Ascending aorta (tissue), 2 donors: ENCODE results near the gene RINL. TPM values are rescaled to one million over a fixed set of nuclear protein-coding genes. Genes with fewer than 3 reads are reported as not detected.
"Not testable (repeated sequence)": the region's sequence is repeated elsewhere in the genome, so short reads cannot be mapped to it uniquely, and the experiment has no call there.

Source experiments
- DNase-seq, 2 donors: peaks; one replicate each; pipeline ENCODE4 v3.0.0-alpha.2; 2019; ENCODE audit warnings: low spot score in 2 of 2
- H3K27ac ChIP-seq, 2 donors: fragments of 200-600 bp; sonication (generic); one replicate each; pipeline ENCODE4 v1.5.1; 2016 to 2017; ENCODE audit warnings: mild to moderate bottlenecking in 1 of 2
- H3K27me3 ChIP-seq: fragments of 200-600 bp; sonication (generic); one replicate; pipeline ENCODE4 v1.5.1; 2017
- H3K36me3 ChIP-seq, 2 donors: fragments of 200-600 bp; sonication (generic); one replicate each; pipeline ENCODE4 v1.5.1; 2016
- H3K4me1 ChIP-seq, 2 donors: fragments of 200-600 bp; sonication (generic); one replicate each; pipeline ENCODE4 v1.5.1; 2016 to 2017; ENCODE audit warnings: mild to moderate bottlenecking in 1 of 2
- H3K4me3 ChIP-seq, 2 donors: fragments of 200-600 bp; sonication (generic); one replicate each; pipeline ENCODE4 v1.5.1; 2016 to 2017; ENCODE audit warnings: mild to moderate bottlenecking in 1 of 2
- H3K9me3 ChIP-seq, 2 donors: fragments of 200-600 bp; sonication (generic); one replicate each; pipeline ENCODE4 v1.5.1; 2016
- CTCF ChIP-seq, 3 experiments: fragments of 200-600 bp in 2 of 3; fragments of 450-650 bp in 1 of 3; sonication (generic) in 2 of 3; IDR thresholded peaks; one replicate each; pipeline ENCODE4 v1.5.1; 2016 to 2019; ENCODE audit warnings: antibody characterized with exemption in 3 of 3, mild to moderate bottlenecking in 1 of 3, moderate library complexity in 1 of 3
- intact Hi-C: fragments of 100-400 bp; cut with DNase I; formaldehyde crosslinking; loops from one replicate; pipeline ENCODE4 v1.15.1; 2023
- total RNA-seq: library from RNA; depleted of rRNA; stranded (reverse); fragments of >200 nt; gene quantifications from one replicate; pipeline ENCODE4 v1.1.0, GENCODE V29; 2016

RINL gene
- total RNA-seq, 1 donor from 2014 or later = 7.0 TPM

- Histone ChIP-seq H3K4me1 (peaks cover 3 to 4% of the 10 kb centered on the region in 2 donors), H3K4me3 (no peak overlapping the region), H3K27me3 (no peaks in the 10 kb centered on the region), H3K27ac (no peak overlapping the region), H3K36me3 (peaks cover 29 to 40% of the 10 kb centered on the region in 2 donors), H3K9me3 (no peaks in the 10 kb centered on the region)
- intact Hi-C loops = loop anchor here (10.0 kb wide), 1 partner anchor 349 kb away; no protein-coding TSS in a partner anchor
- DNase-seq = no peak
- TF ChIP-seq CTCF (IDR thresholded peaks at IDR 0.05) = no peak
Measured at GRCh38 chr19:38893341-38893771, 15.3 kb upstream of the RINL start.

- H3K9me3 ChIP-seq = no peaks in the 10 kb centered on the region
- intact Hi-C loops = loop anchor here (10.0 kb wide), 1 partner anchor 348 kb away; no protein-coding TSS in a partner anchor
- no peaks in the 10 kb centered on the region for H3K27me3 ChIP-seq
- no peak for TF ChIP-seq CTCF (IDR thresholded peaks at IDR 0.05)
- no peak for DNase-seq
- no peak overlapping the region for H3K27ac ChIP-seq
- no peaks in the 10 kb centered on the region for H3K4me1 ChIP-seq
- H3K36me3 ChIP-seq = peaks cover 34 to 45% of the 10 kb centered on the region in 2 donors
- H3K4me3 ChIP-seq = no peak overlapping the region
Measured at GRCh38 chr19:38892841-38893240, 14.8 kb upstream of the RINL start.

- intact Hi-C loops = loop anchor here (10.0 kb wide), 1 partner anchor 347 kb away; no protein-coding TSS in a partner anchor
- Histone ChIP-seq H3K4me1 (no peaks in the 10 kb centered on the region), H3K4me3 (no peak overlapping the region), H3K27ac (no peak overlapping the region), H3K27me3 (no peaks in the 10 kb centered on the region), H3K36me3 (peaks cover 36 to 45% of the 10 kb centered on the region in 2 donors), H3K9me3 (no peaks in the 10 kb centered on the region)
- DNase-seq = no peak
- no peak for TF ChIP-seq CTCF (IDR thresholded peaks at IDR 0.05)
Measured at GRCh38 chr19:38891771-38892170, 13.7 kb upstream of the RINL start.

- peaks cover 36 to 51% of the 10 kb centered on the region in 2 donors for H3K36me3 ChIP-seq
- no peak overlapping the region for H3K4me3 ChIP-seq
- no peaks in the 10 kb centered on the region for H3K9me3 ChIP-seq
- H3K27me3 ChIP-seq = no peaks in the 10 kb centered on the region
- DNase-seq = no peak
- no peak overlapping the region for H3K27ac ChIP-seq
- no peaks in the 10 kb centered on the region for H3K4me1 ChIP-seq
- no peak for TF ChIP-seq CTCF (IDR thresholded peaks at IDR 0.05)
- intact Hi-C loops = loop anchor here (10.0 kb wide), 1 partner anchor 346 kb away; no protein-coding TSS in a partner anchor
Measured at GRCh38 chr19:38890686-38891085, 12.6 kb upstream of the RINL start.

DNA sequence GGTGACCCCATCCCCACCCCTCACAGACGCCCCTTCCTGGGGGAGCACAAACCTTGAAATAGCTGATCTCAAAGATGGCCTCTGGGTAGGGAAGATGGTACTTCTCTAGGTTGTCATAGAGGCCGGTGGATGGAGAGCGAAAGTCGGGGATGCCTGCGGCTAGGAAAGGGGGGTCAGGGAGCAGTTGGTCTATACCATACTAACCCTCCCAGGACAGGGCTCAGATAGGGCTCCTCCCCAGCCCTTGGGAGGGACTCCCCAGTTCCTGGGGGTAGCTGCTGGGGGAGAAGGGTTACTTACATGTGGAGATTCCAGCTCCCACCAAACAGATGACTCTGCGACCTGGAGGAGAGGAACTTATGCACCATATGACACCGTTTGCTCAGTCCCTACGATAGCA, 11.7 kb upstream of the RINL start:
- Histone ChIP-seq H3K4me1 (no peaks in the 10 kb centered on the region), H3K4me3 (no peak overlapping the region), H3K9me3 (no peaks in the 10 kb centered on the region), H3K27me3 (no peaks in the 10 kb centered on the region), H3K27ac (no peak overlapping the region), H3K36me3 (peaks cover 36 to 51% of the 10 kb centered on the region in 2 donors)
- no peak for DNase-seq
- no peak for TF ChIP-seq CTCF (IDR thresholded peaks at IDR 0.05)
- intact Hi-C loops = loop anchor here (10.0 kb wide), 1 partner anchor 345 kb away; no protein-coding TSS in a partner anchor

DNA sequence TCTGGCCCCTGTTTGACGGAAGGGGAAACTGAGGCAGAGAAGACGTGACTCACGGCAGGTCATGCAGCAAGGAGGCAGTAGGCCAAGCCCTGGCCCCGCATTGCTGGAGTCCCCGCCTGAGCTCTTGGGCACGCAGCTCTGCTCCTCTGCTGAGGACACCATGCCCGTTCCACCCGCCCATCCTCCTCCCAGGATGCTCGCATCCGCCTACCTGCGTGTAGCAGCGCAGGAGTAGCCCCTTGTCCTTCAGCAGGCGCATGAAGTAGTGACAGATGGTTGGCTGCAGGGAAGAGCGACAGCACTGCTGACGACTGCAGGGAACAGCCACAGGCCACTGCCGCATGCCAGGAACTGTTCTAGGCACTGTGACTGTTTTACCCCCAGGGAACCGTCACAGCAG, 10.8 kb upstream of the RINL start:
- DNase-seq = no peak
- Histone ChIP-seq H3K36me3 (peaks cover 36 to 51% of the 10 kb centered on the region in 2 donors), H3K4me1 (no peaks in the 10 kb centered on the region), H3K4me3 (no peak overlapping the region), H3K27me3 (no peaks in the 10 kb centered on the region), H3K27ac (no peak overlapping the region), H3K9me3 (no peaks in the 10 kb centered on the region)
- TF ChIP-seq CTCF (IDR thresholded peaks at IDR 0.05) = no peak
- intact Hi-C loops = no loop called here

DNA sequence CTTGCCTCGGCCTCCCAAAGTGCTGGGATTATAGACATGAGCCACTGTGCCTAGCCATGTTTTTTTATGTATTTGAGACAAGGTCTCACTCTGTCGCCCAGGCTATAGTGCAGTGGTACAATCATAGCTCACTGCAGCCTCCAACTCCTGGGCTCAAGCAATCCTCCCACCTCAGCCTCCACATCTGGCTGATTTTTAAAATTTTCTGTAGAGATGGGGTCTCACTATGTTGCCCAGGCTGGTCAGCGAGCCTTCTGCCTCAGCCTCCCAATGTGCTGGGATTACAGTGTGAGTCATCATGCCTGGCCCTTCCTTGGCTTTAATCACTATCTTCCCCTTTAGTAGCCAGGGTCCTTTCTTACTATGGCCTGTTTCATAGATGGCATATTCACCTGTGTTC, 6.6 kb upstream of the RINL start:
- intact Hi-C loops, DNase-seq, H3K27me3 ChIP-seq, H3K27ac ChIP-seq, H3K4me3 ChIP-seq, H3K9me3 ChIP-seq, H3K4me1 ChIP-seq: not testable (repeated sequence)
- H3K36me3 ChIP-seq = peaks cover 45 to 55% of the 10 kb centered on the region in 2 donors
